Fibroblast of peridontal ligament (primary cell): ENCODE data around the gene ZNF614.
"Not testable (repeated sequence)": the region's sequence is repeated elsewhere in the genome, so short reads cannot be mapped to it uniquely, and the experiment has no call there.

ENCODE experiments used
- DNase-seq: peaks from one replicate; pipeline ENCODE4 v3.0.0-alpha.2; 2010; ENCODE audit errors: extremely low read depth

The ZNF614 gene

DNA sequence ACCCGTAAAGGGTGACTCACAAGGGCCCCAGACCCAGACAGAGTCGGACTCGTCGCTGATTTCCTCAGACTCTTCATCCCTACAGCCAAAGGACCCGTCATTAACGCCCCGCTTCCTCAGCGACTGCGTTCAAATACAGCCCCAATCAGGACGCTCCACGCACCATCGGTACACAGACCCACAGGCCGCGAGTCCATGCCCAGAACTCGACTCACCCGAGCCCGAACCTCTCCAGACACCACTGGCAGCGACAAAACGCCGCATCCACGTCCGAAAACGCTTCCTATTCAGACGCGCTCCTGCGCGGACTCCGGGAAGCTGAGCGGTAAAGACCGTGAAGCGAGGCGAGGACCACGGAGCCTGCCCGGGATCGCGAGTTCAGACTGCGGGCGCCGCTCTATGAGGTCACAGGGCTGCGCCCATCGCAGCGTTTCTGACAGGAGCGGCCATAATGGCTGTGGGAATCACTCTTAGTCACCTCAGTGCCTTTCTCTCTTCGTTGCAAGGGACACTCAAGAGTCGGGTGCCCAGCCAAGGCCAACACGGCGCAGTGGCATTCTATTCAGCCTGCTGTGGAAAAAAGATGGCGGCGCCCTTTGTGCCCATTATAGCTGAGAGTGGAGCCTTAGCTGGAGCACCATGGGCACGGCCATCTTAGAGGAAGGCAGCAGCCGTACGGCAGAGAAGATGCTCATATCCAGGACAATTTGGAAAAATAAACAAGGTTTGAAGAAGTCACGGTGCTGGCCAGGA is at the start of gene ZNF614:
ZNF614 (minus strand) TSS at position 353 of the 753 bp plus-strand sequence. CDS start 2,634 bp downstream, outside the sequence.
- DNase-seq, result peak; percentile 87

DNA sequence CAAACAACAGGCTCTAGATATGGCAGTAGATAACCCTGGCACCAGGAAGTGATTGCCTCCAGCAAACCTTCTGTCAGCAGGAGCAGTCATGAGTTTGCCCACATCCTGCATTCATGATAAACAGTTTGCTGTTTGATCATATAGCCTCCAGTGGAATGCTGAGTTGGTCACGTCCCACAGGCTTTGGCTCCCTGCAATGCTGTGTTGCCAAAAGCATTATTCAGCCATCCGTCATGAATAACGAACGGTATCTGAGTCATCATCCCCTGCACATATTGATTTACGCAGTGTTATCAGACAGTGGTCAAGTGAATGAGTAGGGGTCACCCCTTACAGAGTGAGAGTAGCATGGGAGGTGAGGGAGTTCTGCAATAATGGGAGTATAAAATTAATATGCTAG is 42.3 kb upstream of the ZNF614 start:
- no peak for DNase-seq

DNA sequence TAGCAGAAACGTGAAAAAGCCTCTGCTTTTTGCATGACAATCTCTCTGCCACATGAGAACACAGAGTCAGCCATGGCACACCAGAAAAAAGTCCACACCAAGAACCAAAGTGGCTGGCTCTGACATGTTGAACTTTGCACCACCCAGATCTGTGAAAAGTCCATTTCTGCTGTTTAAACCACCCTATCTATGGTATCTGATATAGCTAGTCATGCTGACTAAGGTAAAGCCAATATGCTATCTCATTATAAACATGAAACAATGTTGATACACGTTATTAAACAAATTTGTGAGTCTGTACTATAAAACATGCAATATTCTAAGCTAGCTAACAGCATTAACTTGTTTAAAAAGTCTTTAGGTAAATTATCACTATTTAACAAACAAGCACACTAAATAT is 41.5 kb upstream of the ZNF614 start:
- no peak for DNase-seq

DNA sequence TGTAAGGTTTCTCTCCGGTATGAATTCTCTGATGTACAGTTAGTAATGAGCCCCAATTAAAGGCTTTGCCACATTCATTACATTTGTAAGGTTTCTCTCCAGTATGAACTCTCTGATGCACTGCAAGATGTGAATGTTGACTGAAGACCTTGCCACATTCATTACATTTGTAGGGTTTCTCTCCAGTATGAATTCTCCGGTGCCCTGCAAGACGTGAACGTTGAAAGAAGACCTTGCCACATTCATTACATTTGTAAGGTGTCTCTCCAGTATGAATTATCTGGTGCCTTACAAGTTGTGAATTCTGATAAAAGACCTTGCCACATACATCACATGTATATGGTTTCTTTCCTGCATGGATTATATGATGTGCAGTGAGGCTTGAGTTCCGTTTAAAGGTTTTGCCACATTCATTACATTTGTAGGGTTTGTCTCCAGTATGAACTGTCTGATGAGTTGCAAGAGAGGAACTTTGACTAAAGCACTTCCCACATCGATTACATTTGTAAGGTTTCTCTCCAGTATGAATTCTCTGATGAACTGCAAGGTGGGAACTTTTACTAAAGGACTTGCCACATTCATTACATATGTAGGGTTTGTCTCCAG is 38.2 kb upstream of the ZNF614 start:
- no peak for DNase-seq

DNA sequence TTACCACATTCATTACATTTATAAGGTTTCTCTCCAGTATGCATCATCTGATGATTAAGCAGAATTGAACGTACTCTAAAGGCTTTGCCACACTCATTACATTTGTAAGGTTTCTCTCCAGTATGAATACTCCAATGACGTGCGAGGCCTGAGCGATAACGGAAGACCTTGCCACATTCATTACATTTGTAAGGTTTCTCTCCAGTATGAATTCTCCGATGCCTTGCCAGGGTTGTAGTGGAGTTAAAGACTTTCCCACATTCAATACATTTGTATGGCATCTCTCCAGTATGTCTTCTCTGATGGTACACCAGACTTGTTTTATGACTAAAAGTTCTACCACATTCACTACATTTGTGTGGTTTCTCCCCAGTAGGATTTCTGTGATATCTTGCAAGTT is 37.2 kb upstream of the ZNF614 start:
- DNase-seq, result no peak

DNA sequence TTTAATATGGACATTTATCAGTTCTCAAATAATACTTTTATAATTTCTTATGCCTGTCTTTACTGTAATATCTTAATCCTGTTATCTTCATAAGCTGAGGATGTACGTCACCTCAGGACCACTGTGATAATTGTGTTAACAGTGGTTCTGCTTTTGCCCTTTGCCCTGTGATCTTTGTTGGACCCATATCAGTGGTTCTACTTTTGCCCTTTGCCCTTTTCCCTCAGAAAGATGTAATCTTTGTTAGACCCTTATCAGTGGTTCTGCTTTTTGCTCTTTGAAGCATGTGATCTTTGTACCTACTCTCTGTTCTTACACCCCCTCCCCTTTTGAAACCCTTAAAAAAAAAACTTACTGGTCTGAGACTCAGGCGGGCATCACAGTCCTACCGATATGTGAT is 28.3 kb upstream of the ZNF614 start:
- not testable (repeated sequence) for DNase-seq

DNA sequence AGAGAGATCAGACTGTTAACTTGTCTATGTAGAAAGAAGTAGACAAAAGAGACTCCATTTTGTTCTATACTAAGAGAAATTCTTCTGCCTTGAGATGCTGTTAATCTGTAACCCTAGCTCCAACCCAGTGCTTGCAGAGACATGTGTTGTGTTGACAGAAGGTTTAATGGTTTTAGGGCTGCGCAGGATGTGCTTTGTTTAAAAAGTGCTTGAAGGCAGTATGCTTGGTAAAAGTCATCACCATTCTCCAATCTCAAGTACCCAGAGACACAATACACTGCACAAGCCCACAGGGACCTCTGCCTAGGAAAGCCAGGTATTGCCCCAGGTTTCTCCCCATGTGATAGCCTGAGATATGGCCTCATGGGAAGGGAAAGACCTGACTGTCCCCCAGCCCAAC is 23.6 kb upstream of the ZNF614 start:
- DNase-seq, result not testable (repeated sequence)

DNA sequence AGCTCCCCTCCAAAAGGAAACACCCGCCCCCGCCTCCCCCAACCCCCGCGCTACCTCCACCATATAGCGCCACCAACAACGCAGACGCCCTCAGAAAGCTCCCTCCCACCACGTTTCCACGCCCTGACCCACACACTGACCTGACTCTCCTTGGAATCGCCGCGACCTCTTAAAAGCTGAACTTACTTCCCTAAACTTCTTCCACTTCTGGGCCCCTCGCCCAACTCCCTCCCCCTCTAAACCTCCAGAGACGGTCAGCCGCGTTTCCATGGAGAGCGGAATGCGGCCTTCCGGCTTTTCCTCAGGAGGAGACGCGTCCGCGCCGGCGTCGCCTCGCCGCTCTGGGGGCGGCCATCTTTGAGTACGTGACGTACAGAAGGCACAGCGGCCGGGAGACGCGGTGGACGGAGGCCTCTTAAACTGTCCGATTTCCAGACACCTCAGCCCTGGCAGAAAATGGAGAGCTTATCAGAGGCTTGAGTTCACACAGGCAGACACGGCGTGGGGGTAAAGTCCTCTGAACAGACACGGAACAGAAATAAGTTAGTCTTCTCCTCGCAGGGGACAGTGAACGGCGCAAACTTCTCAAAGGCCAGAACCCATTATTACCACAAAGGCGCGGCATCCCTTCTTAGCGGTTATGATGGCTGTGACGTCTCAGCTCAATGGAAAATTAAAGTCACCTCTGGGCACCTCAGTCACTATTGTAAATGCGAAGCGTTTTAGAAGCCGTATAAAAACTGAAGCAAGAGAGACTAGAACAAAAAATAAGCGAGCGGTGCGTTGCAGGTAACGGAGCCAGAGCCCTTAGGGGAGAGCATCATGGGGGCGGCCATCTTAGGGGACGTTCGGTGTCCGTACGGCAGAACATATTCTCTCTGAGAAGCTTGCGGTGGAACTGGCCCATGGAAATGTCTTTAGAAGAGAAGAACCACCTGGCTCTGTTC is 20.6 kb upstream of the ZNF614 start, which contains the start of gene ZNF432:
ZNF432 (minus strand) TSS at position 284 of the 947 bp plus-strand sequence. CDS start 1,970 bp downstream, outside the sequence.
- peak; percentile 95 for DNase-seq

DNA sequence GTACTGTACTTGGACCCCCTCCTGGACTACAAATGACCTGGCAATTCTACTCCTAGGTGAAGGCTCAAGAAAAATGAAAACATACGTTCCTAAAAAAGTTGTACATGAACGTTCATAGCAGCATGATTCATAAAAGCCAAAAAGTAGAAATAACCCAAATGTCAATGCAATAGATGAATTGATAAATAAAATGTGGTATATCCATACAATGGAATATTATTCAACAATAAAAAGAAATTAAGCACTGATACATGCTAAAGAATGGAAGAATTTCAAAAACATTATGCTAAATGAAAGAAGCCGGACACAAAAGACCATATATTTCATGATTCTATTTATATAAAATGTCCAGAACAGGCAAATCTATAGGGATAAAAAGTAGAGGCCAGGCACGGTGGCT is 11.0 kb upstream of the ZNF614 start:
- no peak for DNase-seq

DNA sequence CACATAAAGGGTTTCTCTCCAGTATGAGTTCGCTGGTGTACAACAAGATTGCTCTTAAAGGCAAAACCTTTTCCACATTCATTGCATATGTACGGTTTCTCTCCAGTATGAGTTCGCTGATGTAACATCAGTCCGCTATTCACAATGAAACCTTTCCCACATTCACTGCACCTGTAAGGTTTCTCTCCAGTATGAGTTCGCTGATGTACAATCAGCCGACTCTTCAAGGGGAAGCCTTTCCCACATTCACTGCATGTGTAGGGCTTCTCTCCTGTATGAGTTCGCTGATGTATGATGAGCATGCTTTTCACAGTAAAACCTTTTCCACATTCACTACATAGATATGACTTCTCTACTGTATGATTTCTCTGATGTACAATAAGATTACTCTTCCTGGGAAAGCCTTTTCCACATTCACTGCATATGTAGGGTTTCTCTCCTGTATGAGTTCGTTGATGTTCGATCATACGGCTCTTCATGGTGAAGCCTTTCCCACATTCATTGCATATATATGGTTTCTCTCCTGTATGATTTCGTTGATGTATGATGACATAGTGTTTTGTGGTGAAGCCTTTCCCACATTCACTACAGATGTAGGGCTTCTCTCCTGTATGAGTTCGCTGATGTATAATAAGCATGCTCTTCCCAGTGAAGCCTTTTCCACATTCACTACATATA is 6.0 kb upstream of the ZNF614 start:
- DNase-seq, result no peak

DNA sequence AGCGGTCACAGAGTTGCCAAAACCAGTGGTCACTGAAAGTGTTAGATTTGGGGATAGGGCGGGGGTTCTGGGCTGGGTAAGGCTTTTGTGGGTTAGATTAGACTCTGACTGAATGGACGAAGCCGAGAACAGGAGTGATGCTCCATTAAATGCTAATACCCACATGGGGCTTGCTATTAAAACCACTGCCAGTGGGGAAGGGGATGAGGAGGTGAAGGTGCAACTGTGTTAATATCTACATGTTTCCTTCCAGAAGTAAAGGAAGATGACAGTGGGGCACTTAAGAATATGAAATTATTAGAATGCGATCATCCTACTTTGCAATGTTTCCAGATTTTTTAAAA is 573 bp upstream of the ZNF614 start:
- no peak for DNase-seq

DNA sequence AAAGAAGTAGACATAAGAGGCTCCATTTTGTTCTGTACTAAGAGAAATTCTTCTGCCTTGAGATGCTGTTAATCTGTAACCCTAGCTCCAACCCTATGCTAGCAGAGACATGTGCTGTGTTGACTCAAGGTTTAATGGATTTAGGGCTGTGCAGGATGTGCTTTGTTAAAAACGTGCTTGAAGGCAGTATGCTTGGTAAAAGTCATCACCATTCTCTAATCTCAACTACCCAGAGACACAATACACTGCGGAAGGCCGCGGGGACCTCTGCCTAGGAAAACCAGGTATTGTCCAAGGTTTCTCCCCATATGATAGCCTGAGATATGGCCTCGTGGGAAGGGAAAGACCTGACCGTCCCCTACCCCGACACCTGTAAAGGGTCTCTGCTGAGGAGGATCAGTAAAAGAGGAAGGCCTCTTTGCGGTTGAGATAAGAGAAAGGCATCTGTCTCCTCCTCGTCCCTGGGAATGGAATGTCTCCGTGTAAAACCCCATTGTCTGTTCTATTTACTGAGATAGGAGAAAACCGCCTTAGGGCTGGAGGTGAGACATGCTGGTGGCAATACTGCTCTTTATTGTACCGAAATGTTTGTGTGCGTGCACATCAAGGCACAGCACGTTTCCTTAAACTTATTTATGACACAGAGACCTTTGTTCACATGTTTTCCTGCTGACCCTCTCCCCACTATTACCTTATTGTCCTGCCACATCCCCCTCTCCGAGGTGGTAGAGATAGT is 1.8 kb downstream of the ZNF614 start:
- not testable (repeated sequence) for DNase-seq

DNA sequence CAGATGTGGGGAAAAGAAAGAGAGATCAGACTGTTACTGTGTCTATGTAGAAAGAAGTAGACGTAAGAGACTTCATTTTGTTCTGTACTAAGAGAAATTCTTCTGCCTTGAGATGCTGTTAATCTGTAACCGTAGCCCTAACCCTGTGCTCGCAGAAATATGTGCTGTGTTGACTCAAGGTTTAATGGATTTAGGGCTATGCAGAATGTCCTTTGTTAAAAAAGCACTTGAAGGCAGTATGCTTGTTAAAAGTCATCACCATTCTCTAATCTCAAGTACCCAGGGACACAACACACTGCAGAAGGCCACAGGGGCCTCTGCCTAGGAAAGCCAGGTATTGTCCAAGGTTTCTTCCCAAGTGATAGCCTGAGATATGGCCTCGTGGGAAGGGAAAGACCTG is 3.7 kb downstream of the ZNF614 start:
- DNase-seq, result not testable (repeated sequence)

DNA sequence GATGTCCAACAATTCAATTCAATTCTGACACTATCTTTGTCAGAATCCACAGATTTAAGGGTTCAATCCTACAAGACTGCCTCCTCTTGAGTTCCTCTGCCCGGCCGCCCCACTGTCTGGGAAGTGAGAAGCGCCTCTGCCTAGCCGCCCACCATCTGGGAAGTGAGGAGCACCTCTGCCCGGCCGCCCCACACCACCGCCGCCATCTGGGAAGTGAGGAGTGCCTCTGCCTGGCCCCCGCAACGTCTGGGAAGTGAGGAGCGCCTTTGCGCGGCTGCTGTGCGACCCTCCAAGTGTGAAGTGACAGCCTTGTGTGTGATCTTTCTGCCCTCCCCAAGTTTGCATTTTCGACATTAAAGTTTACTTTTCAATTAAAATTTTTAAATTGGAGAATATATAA is 6.0 kb downstream of the ZNF614 start:
- DNase-seq, result no peak

DNA sequence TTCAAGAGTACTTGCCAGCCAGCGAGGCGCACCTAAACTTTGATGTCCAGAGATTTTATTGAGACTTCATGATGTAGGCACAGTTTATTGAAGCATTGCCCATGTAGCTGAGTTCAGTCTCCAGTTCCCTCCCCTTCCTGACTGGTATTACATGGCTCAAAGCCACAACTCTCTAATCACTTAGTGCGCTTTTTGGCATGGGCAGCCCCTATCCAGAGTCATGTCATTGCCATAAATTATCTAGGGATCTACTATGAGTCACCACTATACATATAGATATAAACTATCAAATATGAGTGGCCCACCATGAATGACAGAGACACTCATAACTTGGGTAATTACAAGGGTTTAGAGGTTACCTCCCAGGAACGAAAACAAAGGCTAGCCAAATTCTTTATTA is 7.7 kb downstream of the ZNF614 start:
- no peak for DNase-seq

DNA sequence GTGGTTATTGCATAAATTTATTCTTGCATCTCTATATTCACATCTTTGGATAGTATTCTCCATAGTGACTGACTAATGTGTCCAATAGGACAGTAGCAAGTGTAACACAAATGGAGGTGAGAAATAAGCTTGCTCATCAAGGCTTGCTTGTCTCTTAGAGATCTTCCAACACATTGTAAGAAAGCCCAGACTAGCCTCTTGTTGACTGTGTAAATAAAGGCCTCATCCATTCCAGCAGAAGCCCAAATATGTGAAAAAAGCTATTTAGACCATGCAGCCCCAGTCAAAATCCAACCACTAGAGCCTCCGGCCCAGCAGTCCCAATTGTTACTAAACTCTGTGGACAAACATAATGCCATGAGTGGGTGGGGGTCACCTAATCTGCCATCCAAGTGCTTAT is 17.5 kb downstream of the ZNF614 start:
- DNase-seq, result no peak

DNA sequence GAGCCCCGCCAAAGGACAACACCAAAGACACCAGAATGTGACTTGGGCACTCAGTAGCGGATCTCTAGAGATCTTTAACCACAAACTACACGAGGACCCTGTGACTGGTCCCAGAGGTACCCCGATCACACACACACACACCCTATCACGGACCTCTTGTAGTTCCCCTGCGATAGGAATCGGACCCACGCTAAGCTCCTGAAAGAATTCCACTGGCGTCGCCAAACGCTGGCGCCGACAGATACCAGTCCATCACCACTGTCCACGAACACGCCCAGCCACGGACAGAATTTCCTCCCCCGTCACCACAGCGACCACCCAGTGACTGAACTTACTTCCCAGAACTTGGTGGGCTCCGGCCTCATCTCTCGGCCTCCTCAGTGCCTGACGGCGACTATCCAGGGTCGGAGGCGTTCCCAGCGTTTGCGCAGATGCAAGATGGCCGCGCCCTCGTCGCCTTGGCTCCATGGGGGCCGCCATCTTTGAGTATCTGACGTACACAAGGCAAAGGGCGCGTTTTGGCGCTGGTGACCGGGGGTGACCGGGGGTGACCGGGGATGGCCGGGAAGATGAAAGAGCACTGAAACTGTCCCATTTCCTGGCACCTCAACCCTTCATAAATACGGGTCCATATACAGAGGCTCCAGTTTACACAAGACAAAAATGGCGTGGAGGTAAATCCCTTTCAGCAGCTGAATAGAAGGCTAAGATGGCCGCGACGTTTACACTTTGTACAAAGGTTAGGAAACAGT is 20.2 kb downstream of the ZNF614 start, which contains the start of gene ZNF615:
ZNF615 (minus strand) TSS at position 406 of the 752 bp plus-strand sequence. CDS start 4,500 bp downstream, outside the sequence.
- peak; percentile 86 for DNase-seq

DNA sequence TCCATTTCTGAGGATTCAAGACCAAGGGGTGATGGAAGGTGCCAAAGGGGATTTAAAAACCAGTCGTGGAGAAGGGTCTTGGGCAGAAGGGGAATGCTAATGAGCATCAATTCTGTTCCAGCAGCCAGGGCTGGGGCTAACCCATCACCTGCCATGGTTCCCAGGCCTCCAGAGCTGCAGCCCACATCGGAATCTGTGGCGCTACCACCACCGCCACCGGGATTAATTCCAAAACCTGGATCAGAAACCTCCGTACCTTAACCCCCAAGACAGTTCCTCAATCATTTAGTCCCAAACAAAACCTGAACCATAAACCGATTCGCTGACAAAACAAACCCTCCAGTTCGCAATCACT is 20.8 kb downstream of the ZNF614 start:
- no peak for DNase-seq

DNA sequence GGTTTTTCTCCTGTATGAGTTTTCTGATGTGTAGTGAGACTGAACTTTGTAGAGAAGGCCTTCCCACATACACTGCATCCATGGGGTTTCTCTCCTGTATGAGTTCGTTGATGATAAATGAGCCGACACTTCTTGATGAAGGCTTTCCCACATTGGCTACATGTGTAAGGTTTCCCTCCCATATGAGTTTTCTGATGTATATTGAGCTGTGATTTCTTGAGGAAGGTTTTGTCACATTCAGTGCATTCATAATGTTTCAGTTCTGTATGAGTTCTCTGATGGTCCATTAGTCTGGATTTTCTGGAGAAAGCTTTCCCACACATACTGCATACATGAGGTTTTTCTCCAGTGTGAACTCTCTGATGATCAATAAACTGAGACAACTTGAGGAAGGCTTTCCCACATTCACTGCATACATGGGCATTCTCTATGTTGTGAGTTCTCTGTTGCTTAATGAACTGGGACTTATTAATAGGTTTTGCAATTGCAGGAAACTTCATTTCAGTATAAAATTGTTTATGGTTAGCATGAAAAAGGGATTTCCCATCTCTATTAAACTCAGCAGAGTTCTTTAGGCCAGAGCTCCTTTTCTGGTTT is 34.0 kb downstream of the ZNF614 start:
- peak; percentile 2 for DNase-seq

DNA sequence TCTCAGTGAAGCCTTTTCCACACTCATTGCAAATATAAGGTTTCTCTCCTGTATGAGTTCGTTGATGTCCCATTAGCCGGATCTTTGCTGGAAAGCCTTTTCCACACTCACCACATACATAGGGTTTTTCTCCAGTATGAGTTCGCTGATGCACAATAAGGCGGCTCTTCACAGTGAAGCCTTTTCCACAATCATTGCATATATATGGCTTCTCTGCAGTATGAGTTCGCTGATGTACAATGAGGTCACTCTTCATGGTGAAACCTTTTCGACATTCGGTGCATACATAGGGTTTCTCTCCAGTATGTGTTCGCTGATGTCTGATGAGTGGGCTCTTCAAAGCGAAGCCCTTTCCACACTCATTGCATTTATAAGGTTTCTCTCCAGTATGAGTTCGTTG is 34.8 kb downstream of the ZNF614 start:
- DNase-seq, result no peak
